Measurements from ENCODE around the gene WHRN. TPM values are rescaled to one million over a fixed set of nuclear protein-coding genes. Genes with fewer than 3 reads are reported as not detected.

Gene WHRN
- total RNA-seq (10 to 100 TPM; 12.7 to 20.3 (median 14.1) TPM), polyA plus RNA-seq (7.8 TPM)
- long read RNA-seq, donor 1, partial matches to known transcripts: 12 of 25 reads
- long read RNA-seq, donor 1, other reads (novel, unspliced or antisense): 9 of 25 reads
- long read RNA-seq, donor 2, partial matches to known transcripts: 2 of 12 reads
- long read RNA-seq, donor 2, other reads (novel, unspliced or antisense): 9 of 12 reads
- long read RNA-seq, donor 3, partial matches to known transcripts: 7 of 18 reads
- long read RNA-seq, donor 3, other reads (novel, unspliced or antisense): 6 of 18 reads
- long read RNA-seq, donor 4, partial matches to known transcripts: 4 of 11 reads
- long read RNA-seq, donor 4, other reads (novel, unspliced or antisense): 4 of 11 reads

- Histone ChIP-seq H3K9me3 (ENCODE audit: control insufficient read depth, low read length) (no peaks in the 10 kb centered on the region), H3K27me3 (ENCODE audit: control insufficient read depth, insufficient read depth) (no peaks in the 10 kb centered on the region), H3K4me1 (ENCODE audit: control insufficient read depth, insufficient read depth, low read length) (no peaks in the 10 kb centered on the region), H3K27ac (ENCODE audit: low read length) (no peak within 1 kb of the TSS), H3K4me3 (ENCODE audit: low read length) (peak within 1 kb of the TSS; percentile 87)
- intact Hi-C loops (cut with DNase I): loop anchor here in 1 of 4 donors (10.0 kb wide), 1 partner anchor 109 kb away; the partner anchor contains the start of gene TMEM268
- 1% methylated on average over 75 of the region's 75 CpGs for WGBS
- peak; percentile 95 to 97 (median 96) for DNase-seq
- peak; percentile 97 for ATAC-seq
Observed at GRCh38 chr9:114505187-114506081, at the start of gene WHRN. WHRN (minus strand) TSS chr9:114505473; CDS start chr9:114504801, 672 bp downstream.

GRCh38 chr9:114553202-114553601 lies 47.9 kb upstream of the WHRN start:
- intact Hi-C loops (cut with DNase I): no loop called here
- ATAC-seq (peak; percentile 68 to 77), DNase-seq (peak in 1 of 3 donors; percentile 62)
- WGBS: 62% methylated on average over 3 of the region's 3 CpGs
- Histone ChIP-seq H3K9me3 (ENCODE audit: control insufficient read depth, low read length) (no peaks in the 10 kb centered on the region), H3K4me1 (ENCODE audit: control insufficient read depth, insufficient read depth, low read length) (peaks cover 3% of the 10 kb centered on the region), H3K27me3 (ENCODE audit: control insufficient read depth, insufficient read depth) (no peaks in the 10 kb centered on the region), H3K27ac (ENCODE audit: low read length) (peak overlapping the region; percentile 88), H3K4me3 (ENCODE audit: low read length) (no peak overlapping the region)

GRCh38 chr9:114552706-114553105 lies 47.4 kb upstream of the WHRN start:
- peak in 1 of 2 donors; percentile 31 for ATAC-seq
- no peak for DNase-seq
- no peak overlapping the region for H3K4me3 ChIP-seq (ENCODE audit: low read length)
- intact Hi-C loops (cut with DNase I): no loop called here
- peaks cover 3% of the 10 kb centered on the region for H3K4me1 ChIP-seq (ENCODE audit: control insufficient read depth, insufficient read depth, low read length)
- H3K27ac ChIP-seq (ENCODE audit: low read length): peak overlapping the region; percentile 88
- no peaks in the 10 kb centered on the region for H3K27me3 ChIP-seq (ENCODE audit: control insufficient read depth, insufficient read depth)
- H3K9me3 ChIP-seq (ENCODE audit: control insufficient read depth, low read length): no peaks in the 10 kb centered on the region
- WGBS: 78% methylated on average over 5 of the region's 5 CpGs

- ATAC-seq (peak; percentile 92 to 96), DNase-seq (peak in 2 of 3 donors; percentile 42 to 74)
- Histone ChIP-seq H3K4me3 (ENCODE audit: low read length) (no peak overlapping the region), H3K4me1 (ENCODE audit: control insufficient read depth, insufficient read depth, low read length) (peaks cover 3% of the 10 kb centered on the region), H3K9me3 (ENCODE audit: control insufficient read depth, low read length) (no peaks in the 10 kb centered on the region), H3K27ac (ENCODE audit: low read length) (peak overlapping the region; percentile 88), H3K27me3 (ENCODE audit: control insufficient read depth, insufficient read depth) (no peaks in the 10 kb centered on the region)
- intact Hi-C loops (cut with DNase I): no loop called here
- WGBS: 56% methylated on average over 6 of the region's 6 CpGs
Observed at GRCh38 chr9:114551750-114552685, 46.7 kb upstream of the WHRN start.

- H3K4me3 ChIP-seq (ENCODE audit: low read length): no peak overlapping the region
- H3K9me3 ChIP-seq (ENCODE audit: control insufficient read depth, low read length): no peaks in the 10 kb centered on the region
- intact Hi-C loops (cut with DNase I): no loop called here
- H3K27ac ChIP-seq (ENCODE audit: low read length): no peak overlapping the region
- DNase-seq (no peak), ATAC-seq (peak in 1 of 2 donors; percentile 6)
- peaks cover 3% of the 10 kb centered on the region for H3K4me1 ChIP-seq (ENCODE audit: control insufficient read depth, insufficient read depth, low read length)
- 50% methylated on average over 9 of the region's 9 CpGs for WGBS
- no peaks in the 10 kb centered on the region for H3K27me3 ChIP-seq (ENCODE audit: control insufficient read depth, insufficient read depth)
Observed at GRCh38 chr9:114549697-114550330, 44.5 kb upstream of the WHRN start.

GRCh38 chr9:114546851-114547250 lies 41.6 kb upstream of the WHRN start:
- ATAC-seq: no peak
- Histone ChIP-seq H3K4me1 (ENCODE audit: control insufficient read depth, insufficient read depth, low read length) (peaks cover 3% of the 10 kb centered on the region), H3K9me3 (ENCODE audit: control insufficient read depth, low read length) (no peaks in the 10 kb centered on the region), H3K27ac (ENCODE audit: low read length) (no peak overlapping the region), H3K27me3 (ENCODE audit: control insufficient read depth, insufficient read depth) (no peaks in the 10 kb centered on the region), H3K4me3 (ENCODE audit: low read length) (no peak overlapping the region)
- intact Hi-C loops (cut with DNase I): no loop called here
- no peak for DNase-seq

- no peak for ATAC-seq
- Histone ChIP-seq H3K27ac (ENCODE audit: low read length) (no peak overlapping the region), H3K27me3 (ENCODE audit: control insufficient read depth, insufficient read depth) (no peaks in the 10 kb centered on the region), H3K4me1 (ENCODE audit: control insufficient read depth, insufficient read depth, low read length) (no peaks in the 10 kb centered on the region), H3K9me3 (ENCODE audit: control insufficient read depth, low read length) (no peaks in the 10 kb centered on the region), H3K4me3 (ENCODE audit: low read length) (no peak overlapping the region)
- no peak for DNase-seq
- WGBS: 75% methylated on average over 5 of the region's 5 CpGs
- intact Hi-C loops (cut with DNase I): no loop called here
Observed at GRCh38 chr9:114545055-114545454, 39.8 kb upstream of the WHRN start.

- no peaks in the 10 kb centered on the region for H3K27me3 ChIP-seq (ENCODE audit: control insufficient read depth, insufficient read depth)
- DNase-seq (no peak), ATAC-seq (no peak)
- intact Hi-C loops (cut with DNase I): no loop called here
- H3K27ac ChIP-seq (ENCODE audit: low read length): no peak overlapping the region
- H3K4me3 ChIP-seq (ENCODE audit: low read length): no peak overlapping the region
- no peaks in the 10 kb centered on the region for H3K4me1 ChIP-seq (ENCODE audit: control insufficient read depth, insufficient read depth, low read length)
- no peaks in the 10 kb centered on the region for H3K9me3 ChIP-seq (ENCODE audit: control insufficient read depth, low read length)
- 72% methylated on average over 9 of the region's 9 CpGs for WGBS
Observed at GRCh38 chr9:114539701-114540380, 34.6 kb upstream of the WHRN start.

- intact Hi-C loops (cut with DNase I): no loop called here
- WGBS: 18% methylated on average over 5 of the region's 5 CpGs
- ATAC-seq (no peak), DNase-seq (no peak)
- Histone ChIP-seq H3K4me1 (ENCODE audit: control insufficient read depth, insufficient read depth, low read length) (no peaks in the 10 kb centered on the region), H3K4me3 (ENCODE audit: low read length) (no peak overlapping the region), H3K27me3 (ENCODE audit: control insufficient read depth, insufficient read depth) (no peaks in the 10 kb centered on the region), H3K9me3 (ENCODE audit: control insufficient read depth, low read length) (no peaks in the 10 kb centered on the region), H3K27ac (ENCODE audit: low read length) (no peak overlapping the region)
Observed at GRCh38 chr9:114538241-114538640, 33.0 kb upstream of the WHRN start.
